H1 (cell line): ENCODE measurements around the gene ALAS1. TPM values are rescaled to one million over a fixed set of nuclear protein-coding genes. Genes with fewer than 3 reads are reported as not detected.

Experiments
- CTCF ChIP-seq, 3 experiments: IDR thresholded peaks; 1 replicate in 2 of 3; 2 replicates in 1 of 3; pipeline versions ENCODE4 v1.5.1 to v1.6.1; 2011; ENCODE audit warnings: low read length in 3 of 3, mild to moderate bottlenecking in 3 of 3, inconsistent platforms in 2 of 3, low read depth in 1 of 3, moderate library complexity in 1 of 3; ENCODE audit not compliant: insufficient read depth in 1 of 3; ENCODE audit errors: control extremely low read depth in 1 of 3
- GABPA ChIP-seq: IDR thresholded peaks from 2 replicates; pipeline ENCODE4 v1.6.1; 2011; ENCODE audit warnings: mild to moderate bottlenecking, low read length, moderate library complexity, borderline replicate concordance; ENCODE audit not compliant: insufficient read depth
- GTF2F1 ChIP-seq: IDR thresholded peaks from 2 replicates; pipeline ENCODE4 v1.6.1; 2012; ENCODE audit warnings: low read depth, low read length, improper control_type of control experiment, borderline replicate concordance
- HDAC2 ChIP-seq, 2 experiments: fragments of 300-600 bp in 1 of 2; sonication (generic) in 1 of 2; IDR thresholded peaks; 2 replicates each; pipeline ENCODE4 v1.6.1; 2011 to 2012; ENCODE audit warnings: low read depth in 2 of 2, low read length in 2 of 2, mild to moderate bottlenecking in 2 of 2, moderate library complexity in 2 of 2, borderline replicate concordance in 1 of 2, inconsistent platforms in 1 of 2
- SIRT6 ChIP-seq: IDR thresholded peaks from one replicate; pipeline ENCODE4 v1.7.1; 2012; ENCODE audit warnings: low read length, inconsistent platforms
- SUZ12 ChIP-seq: fragments of 200-600 bp; sonication (generic); IDR thresholded peaks from 2 replicates; pipeline ENCODE4 v1.6.1; 2012; ENCODE audit warnings: mild to moderate bottlenecking, inconsistent platforms, low read length, moderate library complexity, mixed read lengths
- TAF7 ChIP-seq: optimal IDR thresholded peaks from 2 replicates; pipeline ENCODE3; 2011; ENCODE audit warnings: low read depth, mild to moderate bottlenecking, inconsistent platforms, low read length, moderate library complexity, borderline replicate concordance
- polyA plus RNA-seq, 7 experiments: library from polyadenylated mRNA; depleted of rRNA in 3 of 7; stranded (reverse) in 5 of 7; unstranded in 2 of 7; fragments of >200 nt in 5 of 7; fragments of 200-250 nt in 2 of 7; gene quantifications; 1 replicate in 5 of 7; 2 replicates in 1 of 7; 4 replicates in 1 of 7; pipeline versions ENCODE4 v1.2.1 to v1.2.3, GENCODE V29; 2011 to 2013; ENCODE audit warnings: missing spikeins in 2 of 7, mixed read lengths in 2 of 7
- total RNA-seq: library from RNA; stranded (reverse); fragmentation: NEBNext Ultra II Directional; extraction: Animal tissue kit (Norgen Biotek cat#: 25700); gene quantifications from 2 replicates; pipeline ENCODE4 v1.2.1, GENCODE V29; 2021

The ALAS1 gene
- total and polyA plus RNA-seq, 2 of the 8 experiments (the other 6 are each of a cell fraction or from before 2014, with no cell fraction given) = 45.9 to 84.4 TPM

GRCh38 chr3:52172262-52172757, 25.6 kb upstream of the ALAS1 start (continued):
- TF ChIP-seq GTF2F1 = no peak
- TF ChIP-seq GABPA = no peak
- no peak for TF ChIP-seq SUZ12
- no peak for TF ChIP-seq TAF7
- TF ChIP-seq CTCF (IDR thresholded peaks at IDR 0.05; ENCODE audit: control extremely low read depth in 1 of 3, insufficient read depth in 1 of 3, low read depth in 1 of 3, low read length in 3 of 3) = no peak
- TF ChIP-seq HDAC2 (IDR thresholded peaks at IDR 0.05; ENCODE audit: borderline replicate concordance in 1 of 2, low read depth in 2 of 2, low read length in 2 of 2) = no peak
- TF ChIP-seq SIRT6 = no peak
